Astrocyte of the spinal cord (primary cell): ENCODE measurements around the gene HDAC5.
"Not testable (repeated sequence)": the region's sequence is repeated elsewhere in the genome, so short reads cannot be mapped to it uniquely, and the experiment has no call there.

Source experiments
- DNase-seq: peaks from one replicate; pipeline ENCODE4 v3.0.0; 2011; ENCODE audit warnings: low read depth, low spot score
- H3K4me3 ChIP-seq: 2 replicates; pipeline ENCODE4 v1.5.1; 2011; ENCODE audit warnings: low read depth, mild to moderate bottlenecking, low read length, moderate library complexity
- in situ Hi-C: cut with HindIII; loops from 2 replicates; pipeline ENCODE4 v1.10.0; 2017; ENCODE audit warnings: low sequenced_read_pairs
- TF ChIP-seq, protein P1 (sequence below): IDR thresholded peaks from 2 replicates; pipeline ENCODE4 v1.5.1; 2012; ENCODE audit warnings: low read depth, mild to moderate bottlenecking, low read length, inconsistent platforms

HDAC5 gene

GRCh38 chr17:44105483-44105882, 18.0 kb downstream of the HDAC5 start:
- DNase-seq = no peak
- TF ChIP-seq, protein P1, sequence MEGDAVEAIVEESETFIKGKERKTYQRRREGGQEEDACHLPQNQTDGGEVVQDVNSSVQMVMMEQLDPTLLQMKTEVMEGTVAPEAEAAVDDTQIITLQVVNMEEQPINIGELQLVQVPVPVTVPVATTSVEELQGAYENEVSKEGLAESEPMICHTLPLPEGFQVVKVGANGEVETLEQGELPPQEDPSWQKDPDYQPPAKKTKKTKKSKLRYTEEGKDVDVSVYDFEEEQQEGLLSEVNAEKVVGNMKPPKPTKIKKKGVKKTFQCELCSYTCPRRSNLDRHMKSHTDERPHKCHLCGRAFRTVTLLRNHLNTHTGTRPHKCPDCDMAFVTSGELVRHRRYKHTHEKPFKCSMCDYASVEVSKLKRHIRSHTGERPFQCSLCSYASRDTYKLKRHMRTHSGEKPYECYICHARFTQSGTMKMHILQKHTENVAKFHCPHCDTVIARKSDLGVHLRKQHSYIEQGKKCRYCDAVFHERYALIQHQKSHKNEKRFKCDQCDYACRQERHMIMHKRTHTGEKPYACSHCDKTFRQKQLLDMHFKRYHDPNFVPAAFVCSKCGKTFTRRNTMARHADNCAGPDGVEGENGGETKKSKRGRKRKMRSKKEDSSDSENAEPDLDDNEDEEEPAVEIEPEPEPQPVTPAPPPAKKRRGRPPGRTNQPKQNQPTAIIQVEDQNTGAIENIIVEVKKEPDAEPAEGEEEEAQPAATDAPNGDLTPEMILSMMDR = no peak
- in situ Hi-C loops = no loop called here
- H3K4me3 ChIP-seq = no peak overlapping the region

DNA sequence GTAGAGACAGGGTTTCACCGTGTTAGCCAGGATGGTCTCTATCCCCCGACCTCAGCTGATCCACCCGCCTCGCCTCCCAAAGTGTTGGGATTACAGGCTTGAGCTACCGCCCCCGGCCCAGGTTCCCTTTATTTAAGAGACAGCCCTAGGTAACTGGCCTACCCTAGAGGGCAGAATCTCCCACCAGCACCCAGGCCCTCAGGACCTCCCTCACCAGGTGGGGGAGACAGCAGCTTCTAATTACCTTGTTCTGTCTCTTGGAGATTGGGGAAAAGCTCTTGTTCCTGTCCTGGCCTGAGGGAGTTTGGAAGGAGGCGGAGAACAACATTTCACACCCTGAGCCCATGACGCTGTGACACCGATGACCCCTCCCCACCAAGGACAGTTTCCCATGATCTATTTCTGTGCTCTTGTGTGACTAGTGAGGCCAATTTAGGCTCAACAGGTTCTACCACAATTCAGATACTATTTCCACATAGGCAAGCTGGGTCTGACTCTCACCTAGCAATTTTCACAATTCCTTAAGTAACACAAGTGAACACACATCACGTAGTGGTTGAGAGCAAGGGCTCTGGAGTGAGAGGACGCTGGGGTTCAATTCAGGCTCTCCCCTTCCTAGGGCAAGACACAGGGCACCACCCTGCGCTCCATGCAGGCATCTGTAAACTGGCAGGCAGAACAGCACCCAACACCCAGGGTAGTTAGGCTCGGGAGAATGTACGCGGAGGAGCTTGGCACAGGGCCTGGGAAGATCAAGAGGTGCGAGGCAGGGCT, 20.4 kb downstream of the HDAC5 start:
- in situ Hi-C loops = no loop called here
- DNase-seq = no peak
- TF ChIP-seq, protein P1 = no peak
- H3K4me3 ChIP-seq = no peak overlapping the region

DNA sequence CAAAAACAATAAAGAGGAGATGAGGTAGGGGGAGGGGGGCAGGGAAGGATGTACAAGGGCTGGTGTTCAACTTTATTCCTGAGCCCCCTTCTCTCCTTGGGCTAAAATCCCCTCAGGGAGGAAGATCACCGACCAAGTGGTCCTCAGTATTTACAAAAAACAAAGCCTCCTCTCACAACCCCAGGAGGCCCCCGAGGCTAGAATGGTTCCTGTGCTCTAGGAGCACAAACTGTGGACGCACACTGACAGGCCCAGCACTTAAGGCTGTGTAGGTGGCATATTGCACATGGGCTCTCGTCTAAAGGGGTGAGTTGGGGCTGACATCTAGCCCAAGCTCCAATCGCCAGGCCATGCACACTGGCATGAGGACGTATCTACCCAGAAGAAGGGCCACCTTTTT, 21.6 kb downstream of the HDAC5 start:
- in situ Hi-C loops, DNase-seq, H3K4me3 ChIP-seq: not testable (repeated sequence)

GRCh38 chr17:44097110-44097958, 26.1 kb downstream of the HDAC5 start:
- DNase-seq = peak; percentile 75
- in situ Hi-C loops = no loop called here
- TF ChIP-seq, protein P1 = no peak
- no peak overlapping the region for H3K4me3 ChIP-seq

DNA sequence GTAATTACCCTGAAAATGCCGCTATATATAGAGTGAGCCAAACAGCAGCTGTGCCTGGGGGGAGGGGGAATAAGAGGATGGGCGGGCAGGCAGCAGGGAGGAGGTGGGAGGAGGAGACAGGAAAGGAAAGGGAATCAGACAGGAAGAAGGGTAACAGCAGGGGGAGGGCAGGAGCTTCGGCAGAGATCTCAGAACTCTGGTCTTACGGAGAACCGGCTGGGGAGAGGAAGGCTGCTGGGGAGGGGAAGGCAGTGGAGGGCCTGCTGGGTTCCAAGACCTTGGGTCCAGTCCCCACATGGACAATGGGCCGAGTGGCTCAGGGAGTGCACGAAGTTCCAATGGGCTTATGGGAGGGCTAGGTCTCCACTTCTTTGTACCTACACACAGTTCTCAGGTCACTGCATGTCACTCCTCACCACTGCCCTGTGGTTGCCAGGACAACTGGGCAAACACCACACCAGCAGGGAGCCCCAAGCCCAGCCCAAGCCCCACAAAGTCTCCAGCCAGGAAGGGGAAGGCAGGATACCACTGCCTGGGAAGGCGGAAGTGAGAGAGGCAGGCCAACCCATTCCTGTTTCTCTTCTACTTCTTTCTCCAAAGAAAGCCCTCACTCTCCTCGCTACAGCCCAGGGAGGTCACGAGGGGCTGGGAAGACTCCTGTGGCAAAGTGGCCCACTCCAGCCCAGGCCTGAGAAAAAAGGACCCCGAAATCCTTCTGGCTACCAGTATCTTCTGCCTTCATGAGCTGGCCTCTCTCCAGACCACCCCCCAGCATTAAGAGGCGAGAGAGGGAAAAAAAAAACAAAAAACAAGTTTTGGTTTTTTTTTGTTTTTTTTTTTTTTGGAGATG, 27.6 kb downstream of the HDAC5 start:
- TF ChIP-seq, protein P1 = peak; percentile 24
- peak overlapping the region; percentile 31 for H3K4me3 ChIP-seq
- in situ Hi-C loops = no loop called here
- DNase-seq = peak; percentile 95

DNA sequence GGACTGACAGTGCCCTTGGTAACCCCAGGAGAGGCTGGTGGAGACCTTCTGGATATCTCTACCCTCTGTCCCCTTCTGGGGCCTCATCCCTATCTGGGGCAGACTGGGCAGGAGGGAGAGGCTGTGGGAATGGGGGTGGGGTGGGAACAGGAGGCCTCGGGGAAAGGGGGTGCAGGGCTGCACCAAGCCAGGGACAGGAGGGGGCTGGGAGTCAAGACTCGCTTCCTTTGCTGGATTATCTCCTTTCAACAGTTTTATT, 28.1 kb downstream of the HDAC5 start:
- no peak overlapping the region for H3K4me3 ChIP-seq
- TF ChIP-seq, protein P1 = no peak
- DNase-seq = no peak
- in situ Hi-C loops = no loop called here
